Liver (tissue), 9 donors: ENCODE data around the gene SLC44A3. TPM values are rescaled to one million over a fixed set of nuclear protein-coding genes. Genes with fewer than 3 reads are reported as not detected.

ENCODE experiments used
- DNase-seq: peaks from one replicate; pipeline ENCODE4 v3.0.0-alpha.2; 2017; ENCODE audit warnings: low spot score
- H3K27ac ChIP-seq, 2 donors: one replicate each; pipeline ENCODE4 v1.7.0; 2013; ENCODE audit warnings: inconsistent platforms in 2 of 2, low read length in 2 of 2, control low read depth in 1 of 2, low read depth in 1 of 2, mild to moderate bottlenecking in 1 of 2
- H3K27me3 ChIP-seq, 4 donors: one replicate each; pipeline versions ENCODE4 v1.6.1 to v1.7.0; 2013; ENCODE audit warnings: low read length in 3 of 4, inconsistent platforms in 1 of 4, mild to moderate bottlenecking in 1 of 4, moderate library complexity in 1 of 4; ENCODE audit not compliant: control insufficient read depth in 4 of 4, insufficient read depth in 4 of 4
- H3K36me3 ChIP-seq, 4 donors: one replicate each; pipeline versions ENCODE4 v1.6.1 to v1.7.0; 2013; ENCODE audit warnings: low read length in 3 of 4, mild to moderate bottlenecking in 3 of 4, low read depth in 1 of 4, moderate library complexity in 1 of 4; ENCODE audit not compliant: control insufficient read depth in 4 of 4, insufficient read depth in 3 of 4
- H3K4me1 ChIP-seq, 4 donors: one replicate each; pipeline versions ENCODE4 v1.6.1 to v1.7.0; 2013; ENCODE audit warnings: low read length in 3 of 4, mild to moderate bottlenecking in 3 of 4, moderate library complexity in 1 of 4; ENCODE audit not compliant: control insufficient read depth in 4 of 4, insufficient read depth in 4 of 4
- H3K4me3 ChIP-seq, 3 donors: one replicate each; pipeline versions ENCODE4 v1.6.1 to v1.7.0; 2013; ENCODE audit warnings: low read length in 3 of 3, control low read depth in 1 of 3, low read depth in 1 of 3, mild to moderate bottlenecking in 1 of 3
- H3K9ac ChIP-seq, 2 donors: one replicate each; pipeline ENCODE4 v1.7.0; 2013; ENCODE audit warnings: low read length in 2 of 2, mild to moderate bottlenecking in 2 of 2, moderate library complexity in 2 of 2, control low read depth in 1 of 2, low read depth in 1 of 2
- H3K9me3 ChIP-seq, 4 donors: one replicate each; pipeline versions ENCODE4 v1.6.1 to v1.7.0; 2013; ENCODE audit warnings: low read length in 3 of 4; ENCODE audit not compliant: control insufficient read depth in 4 of 4
- EGR1 ChIP-seq, 2 donors: IDR thresholded peaks; 2 replicates each; pipeline ENCODE4 v1.6.1; 2016 to 2018; ENCODE audit warnings: antibody characterized with exemption in 2 of 2, low read depth in 2 of 2
- FOXA1 ChIP-seq: IDR thresholded peaks from 2 replicates; pipeline ENCODE4 v1.6.1; 2016; ENCODE audit warnings: antibody characterized with exemption
- FOXA2 ChIP-seq: IDR thresholded peaks from 2 replicates; pipeline ENCODE4 v1.6.1; 2016; ENCODE audit warnings: antibody characterized with exemption
- GABPA ChIP-seq, 2 donors: IDR thresholded peaks in 1 of 2; conservative IDR thresholded peaks in 1 of 2; 2 replicates each; pipeline ENCODE4 v1.6.1; 2016; ENCODE audit warnings: antibody characterized with exemption in 2 of 2, mild to moderate bottlenecking in 1 of 2, moderate library complexity in 1 of 2
- HNF4A ChIP-seq, 2 donors: conservative IDR thresholded peaks; 2 replicates each; pipeline ENCODE4 v1.6.1; 2016; ENCODE audit warnings: antibody characterized with exemption in 2 of 2, mild to moderate bottlenecking in 2 of 2
- HNF4G ChIP-seq: IDR thresholded peaks from 2 replicates; pipeline ENCODE4 v1.6.1; 2016; ENCODE audit warnings: antibody characterized with exemption
- JUND ChIP-seq, 2 donors: IDR thresholded peaks; 2 replicates each; pipeline ENCODE4 v1.6.1; 2016; ENCODE audit warnings: antibody characterized with exemption in 2 of 2
- MAX ChIP-seq: IDR thresholded peaks from 2 replicates; pipeline ENCODE4 v1.6.1; 2016; ENCODE audit warnings: antibody characterized with exemption
- NR2F2 ChIP-seq: IDR thresholded peaks from 2 replicates; pipeline ENCODE4 v1.6.1; 2016; ENCODE audit warnings: antibody characterized with exemption
- RAD21 ChIP-seq, 2 donors: IDR thresholded peaks; 2 replicates each; pipeline ENCODE4 v1.6.1; 2016; ENCODE audit warnings: antibody characterized with exemption in 2 of 2, mild to moderate bottlenecking in 2 of 2
- REST ChIP-seq: IDR thresholded peaks from 2 replicates; pipeline ENCODE4 v1.6.1; 2016; ENCODE audit warnings: antibody characterized with exemption, mild to moderate bottlenecking
- RXRA ChIP-seq, 2 donors: IDR thresholded peaks; 2 replicates each; pipeline ENCODE4 v1.6.1; 2017 to 2018; ENCODE audit warnings: antibody characterized with exemption in 2 of 2, mild to moderate bottlenecking in 1 of 2
- SP1 ChIP-seq: IDR thresholded peaks from 2 replicates; pipeline ENCODE4 v1.6.1; 2018; ENCODE audit warnings: antibody characterized with exemption, mild to moderate bottlenecking
- TAF1 ChIP-seq: conservative IDR thresholded peaks from 2 replicates; pipeline ENCODE4 v1.6.1; 2016; ENCODE audit warnings: antibody characterized with exemption, mild to moderate bottlenecking
- YY1 ChIP-seq: IDR thresholded peaks from 2 replicates; pipeline ENCODE4 v1.6.1; 2016; ENCODE audit warnings: antibody characterized with exemption, mild to moderate bottlenecking
- WGBS: extraction: QIAGEN DNeasy Blood & Tissue Kit; methylation state at CpG from one replicate; pipeline ENCODE4 v1.1.7; 2013; 5-methylcytosine and 5-hydroxymethylcytosine counted together
- polyA plus RNA-seq, 2 donors: library from polyadenylated mRNA; stranded (reverse) in 1 of 2; unstranded in 1 of 2; fragments of 200-250 nt in 1 of 2; fragments of >200 nt in 1 of 2; fragmentation: Nextera tagmentation in 1 of 2; extraction: Ambion mirVana in 1 of 2; gene quantifications; one replicate each; pipeline versions ENCODE4 v1.2.1 to v1.2.3, GENCODE V29; 2013 to 2015
- total RNA-seq, 2 donors: library from RNA; depleted of rRNA; stranded (reverse); fragments of >200 nt; gene quantifications; one replicate each; pipeline ENCODE4 v1.2.3, GENCODE V29; 2014
- TF ChIP-seq, protein P1 (sequence below): IDR thresholded peaks from 2 replicates; pipeline ENCODE4 v1.6.1; 2016; ENCODE audit warnings: antibody characterized with exemption
- TF ChIP-seq, protein P2 (sequence below): IDR thresholded peaks from 2 replicates; pipeline ENCODE4 v1.6.1; 2016; ENCODE audit warnings: antibody characterized with exemption
- TF ChIP-seq, protein P3 (sequence below): fragments of 150-350 bp; IDR thresholded peaks from 2 replicates; pipeline ENCODE4 v1.5.1; 2017; ENCODE audit warnings: improper control_type of control experiment, low read depth, low read length; ENCODE audit not compliant: missing input control
- donor health status: healthy.
- donor health status: healthy.
- donor health status: healthy.
- donor health status: healthy.
- donor health status: healthy.

Gene SLC44A3
- total and polyA plus RNA-seq, 4 donors: 2.4 to 2.8 (median 2.7) TPM

- no peak overlapping the region for H3K9ac ChIP-seq
- TF ChIP-seq GABPA (IDR thresholded peaks at IDR 0.05 in 1 of 2, conservative IDR thresholded peaks at IDR 0.05 in 1 of 2): no peak
- no peak for TF ChIP-seq FOXA1
- no peak for TF ChIP-seq MAX
- TF ChIP-seq JUND (IDR thresholded peaks at IDR 0.05): no peak
- TF ChIP-seq TAF1: no peak
- TF ChIP-seq HNF4A (conservative IDR thresholded peaks at IDR 0.05): no peak
- TF ChIP-seq REST: no peak
- TF ChIP-seq, protein P1, sequence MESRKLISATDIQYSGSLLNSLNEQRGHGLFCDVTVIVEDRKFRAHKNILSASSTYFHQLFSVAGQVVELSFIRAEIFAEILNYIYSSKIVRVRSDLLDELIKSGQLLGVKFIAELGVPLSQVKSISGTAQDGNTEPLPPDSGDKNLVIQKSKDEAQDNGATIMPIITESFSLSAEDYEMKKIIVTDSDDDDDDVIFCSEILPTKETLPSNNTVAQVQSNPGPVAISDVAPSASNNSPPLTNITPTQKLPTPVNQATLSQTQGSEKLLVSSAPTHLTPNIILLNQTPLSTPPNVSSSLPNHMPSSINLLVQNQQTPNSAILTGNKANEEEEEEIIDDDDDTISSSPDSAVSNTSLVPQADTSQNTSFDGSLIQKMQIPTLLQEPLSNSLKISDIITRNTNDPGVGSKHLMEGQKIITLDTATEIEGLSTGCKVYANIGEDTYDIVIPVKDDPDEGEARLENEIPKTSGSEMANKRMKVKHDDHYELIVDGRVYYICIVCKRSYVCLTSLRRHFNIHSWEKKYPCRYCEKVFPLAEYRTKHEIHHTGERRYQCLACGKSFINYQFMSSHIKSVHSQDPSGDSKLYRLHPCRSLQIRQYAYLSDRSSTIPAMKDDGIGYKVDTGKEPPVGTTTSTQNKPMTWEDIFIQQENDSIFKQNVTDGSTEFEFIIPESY: no peak
- TF ChIP-seq, protein P2, sequence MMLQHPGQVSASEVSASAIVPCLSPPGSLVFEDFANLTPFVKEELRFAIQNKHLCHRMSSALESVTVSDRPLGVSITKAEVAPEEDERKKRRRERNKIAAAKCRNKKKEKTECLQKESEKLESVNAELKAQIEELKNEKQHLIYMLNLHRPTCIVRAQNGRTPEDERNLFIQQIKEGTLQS: no peak
- TF ChIP-seq RXRA (IDR thresholded peaks at IDR 0.05): no peak
- no peak for TF ChIP-seq FOXA2
- no peak for TF ChIP-seq RAD21 (IDR thresholded peaks at IDR 0.05)
- no peak for TF ChIP-seq HNF4G
- TF ChIP-seq, protein P3, sequence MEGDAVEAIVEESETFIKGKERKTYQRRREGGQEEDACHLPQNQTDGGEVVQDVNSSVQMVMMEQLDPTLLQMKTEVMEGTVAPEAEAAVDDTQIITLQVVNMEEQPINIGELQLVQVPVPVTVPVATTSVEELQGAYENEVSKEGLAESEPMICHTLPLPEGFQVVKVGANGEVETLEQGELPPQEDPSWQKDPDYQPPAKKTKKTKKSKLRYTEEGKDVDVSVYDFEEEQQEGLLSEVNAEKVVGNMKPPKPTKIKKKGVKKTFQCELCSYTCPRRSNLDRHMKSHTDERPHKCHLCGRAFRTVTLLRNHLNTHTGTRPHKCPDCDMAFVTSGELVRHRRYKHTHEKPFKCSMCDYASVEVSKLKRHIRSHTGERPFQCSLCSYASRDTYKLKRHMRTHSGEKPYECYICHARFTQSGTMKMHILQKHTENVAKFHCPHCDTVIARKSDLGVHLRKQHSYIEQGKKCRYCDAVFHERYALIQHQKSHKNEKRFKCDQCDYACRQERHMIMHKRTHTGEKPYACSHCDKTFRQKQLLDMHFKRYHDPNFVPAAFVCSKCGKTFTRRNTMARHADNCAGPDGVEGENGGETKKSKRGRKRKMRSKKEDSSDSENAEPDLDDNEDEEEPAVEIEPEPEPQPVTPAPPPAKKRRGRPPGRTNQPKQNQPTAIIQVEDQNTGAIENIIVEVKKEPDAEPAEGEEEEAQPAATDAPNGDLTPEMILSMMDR: no peak
- no peak for TF ChIP-seq EGR1 (IDR thresholded peaks at IDR 0.05; ENCODE audit: low read depth in 2 of 2)
- no peak for TF ChIP-seq YY1
- TF ChIP-seq SP1: no peak
- TF ChIP-seq NR2F2: no peak
- H3K9me3 ChIP-seq: no peaks in the 10 kb centered on the region
- 85% methylated on average over 7 of the region's 7 CpGs for WGBS
- no peak for DNase-seq
- peaks cover 3 to 56% (median 39%) of the 10 kb centered on the region in 4 donors for H3K36me3 ChIP-seq
- H3K4me1 ChIP-seq: no peaks in the 10 kb centered on the region
- H3K4me3 ChIP-seq: no peak overlapping the region
- H3K27me3 ChIP-seq: no peaks in the 10 kb centered on the region
- H3K27ac ChIP-seq: no peak overlapping the region
Measured at GRCh38 chr1:94898491-94899385, 78.6 kb downstream of the SLC44A3 start.
